ENCODE data around the gene BRIP1.
"Not testable (repeated sequence)": the region's sequence is repeated elsewhere in the genome, so short reads cannot be mapped to it uniquely, and the experiment has no call there.

Gene BRIP1

GRCh38 chr17:61862975-61863800, at the start of gene BRIP1:
TSS of gene BRIP1 (minus strand) at chr17:61863528. CDS start at chr17:61861539, 1,989 bp downstream.
- peak; percentile 90 for DNase-seq

DNA sequence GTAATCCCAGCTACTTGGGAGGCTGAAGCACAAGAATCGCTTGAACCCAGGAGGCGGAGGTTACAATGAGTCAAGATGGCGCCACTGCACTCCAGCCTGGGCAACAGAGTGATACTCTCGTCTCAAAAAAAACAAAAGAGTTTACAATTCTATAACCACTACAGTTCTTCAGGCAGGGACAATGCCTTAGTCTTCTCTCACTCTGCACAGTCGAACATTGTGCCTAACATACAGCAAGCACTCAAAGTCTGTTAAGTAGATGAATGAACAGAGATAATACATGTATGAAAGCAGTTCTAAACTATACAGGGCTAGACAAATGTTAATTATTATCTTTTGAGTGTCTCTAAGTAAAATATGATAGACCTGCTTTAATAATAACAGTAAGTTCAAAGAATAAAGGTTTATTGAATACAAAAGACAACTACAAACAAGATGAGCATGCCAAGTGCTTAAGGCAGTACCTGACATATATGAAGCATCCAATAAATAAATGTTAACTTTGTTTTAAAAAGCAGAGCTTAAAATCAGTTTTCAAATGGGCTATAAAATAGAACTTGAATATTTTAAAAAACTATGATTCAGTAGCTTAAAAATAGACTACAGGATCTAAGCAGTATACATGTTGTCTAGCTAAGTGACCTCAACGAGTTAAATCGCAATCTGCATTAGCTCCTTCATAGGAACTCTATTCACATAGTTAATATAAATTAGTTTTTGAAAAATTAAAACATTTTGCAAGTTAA, 45.1 kb upstream of the BRIP1 start:
- no peak for DNase-seq

DNA sequence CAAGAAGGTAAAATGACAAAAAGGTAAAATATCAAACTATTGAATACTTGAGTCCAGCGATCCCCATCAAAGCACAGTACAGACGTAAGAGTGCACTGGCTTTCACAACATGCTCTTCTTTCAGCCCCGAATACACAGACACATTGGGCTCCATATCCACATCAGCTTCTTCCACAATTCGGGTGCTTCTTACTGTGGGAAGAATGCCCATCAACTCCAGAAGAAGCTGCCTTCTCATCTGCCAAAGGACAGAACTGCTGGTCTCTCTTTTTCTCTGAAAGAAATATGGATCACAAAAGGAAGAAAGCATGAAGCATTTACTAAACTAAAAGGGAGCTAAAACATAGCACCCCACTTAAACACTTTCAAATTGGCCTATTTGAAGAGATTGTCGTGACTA, 44.0 kb upstream of the BRIP1 start:
- DNase-seq, result no peak

- DNase-seq, result peak; percentile 68
Measured at GRCh38 chr17:61904094-61904710, 40.9 kb upstream of the BRIP1 start.

- no peak for DNase-seq
Measured at GRCh38 chr17:61903251-61903650, 39.9 kb upstream of the BRIP1 start.

DNA sequence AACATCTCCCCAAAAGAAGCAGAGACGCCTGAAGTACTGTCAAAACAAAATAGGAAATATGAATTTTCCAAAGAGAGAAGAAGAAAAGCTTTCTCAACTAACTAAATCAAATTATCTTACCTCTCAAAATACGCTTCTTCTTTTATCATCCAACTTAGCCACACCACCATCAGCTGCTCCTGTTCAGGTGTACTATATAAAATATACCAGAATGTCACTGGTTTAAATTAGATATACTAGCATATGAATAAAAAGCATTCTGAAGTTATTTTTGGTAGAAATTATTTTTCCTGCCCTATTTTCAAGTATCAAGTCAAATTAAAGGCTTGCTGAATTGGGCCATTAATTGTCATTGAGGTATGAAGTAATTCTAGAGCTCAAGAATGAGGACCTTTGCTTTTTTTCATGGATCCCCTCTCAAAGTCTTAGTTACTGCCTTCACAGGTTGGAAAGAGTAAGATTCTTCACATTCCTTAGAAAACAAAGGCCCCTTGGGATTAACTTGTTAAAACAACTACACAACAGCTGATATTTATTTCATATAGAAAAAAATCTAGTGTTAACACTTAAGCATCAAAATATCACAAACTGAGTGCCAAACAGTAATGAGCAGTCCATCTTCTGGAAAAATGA, 34.3 kb upstream of the BRIP1 start:
- DNase-seq, result no peak

DNA sequence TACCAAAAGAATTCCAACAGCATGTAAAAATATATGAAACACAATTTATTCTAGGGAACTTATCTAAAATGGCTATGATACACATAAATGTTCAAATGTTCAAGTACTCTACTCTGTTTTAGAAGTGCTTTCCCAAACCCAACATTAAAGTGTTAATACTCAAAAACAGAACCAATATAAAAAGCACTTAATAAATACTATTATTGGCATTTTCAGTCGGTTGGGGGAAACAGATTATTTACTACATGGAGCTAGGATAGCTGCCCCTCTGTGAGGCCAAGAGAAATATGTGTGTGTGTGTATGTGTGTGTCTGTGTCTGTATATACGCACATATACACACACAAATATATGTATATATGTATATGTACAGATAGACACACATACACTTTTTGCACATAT, 32.1 kb upstream of the BRIP1 start:
- DNase-seq, result no peak

DNA sequence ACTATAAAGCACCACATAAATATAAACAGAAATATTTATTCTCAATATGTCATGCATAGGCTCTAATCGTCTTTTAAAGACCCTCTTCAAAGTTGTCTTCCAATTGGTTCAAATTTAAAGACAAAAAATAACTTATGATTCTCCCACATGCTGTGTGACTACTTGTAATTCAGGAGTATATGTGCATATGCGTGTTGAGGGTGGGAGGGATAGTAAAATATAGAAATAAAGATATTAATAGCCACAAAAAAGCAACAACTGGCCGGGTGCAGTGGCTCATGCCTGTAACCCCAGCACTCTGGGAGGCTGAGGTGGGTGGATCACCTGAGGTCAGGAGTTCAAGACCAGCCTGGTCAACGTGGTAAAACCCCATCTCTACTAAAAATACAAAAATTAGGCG, 31.0 kb upstream of the BRIP1 start:
- DNase-seq, result not testable (repeated sequence)

DNA sequence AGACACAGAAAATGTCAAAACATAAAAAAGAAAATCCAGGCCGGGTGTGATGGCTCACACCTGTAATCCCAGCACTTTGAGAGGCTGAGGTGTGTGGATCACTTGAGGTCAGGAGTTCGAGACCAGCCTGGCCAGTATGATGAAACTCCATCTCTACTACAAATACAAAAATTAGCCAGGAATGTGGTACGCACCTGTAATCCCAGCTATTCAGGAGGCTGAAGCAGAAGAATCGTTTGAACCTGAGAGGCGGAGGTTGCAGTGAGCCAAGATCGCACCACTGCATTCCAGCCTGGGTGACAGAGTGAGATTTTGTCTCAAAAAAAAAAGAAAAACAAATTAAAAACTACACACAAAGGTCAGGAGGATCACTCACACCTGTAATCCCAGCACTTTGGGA, 24.4 kb upstream of the BRIP1 start:
- DNase-seq, result not testable (repeated sequence)

DNA sequence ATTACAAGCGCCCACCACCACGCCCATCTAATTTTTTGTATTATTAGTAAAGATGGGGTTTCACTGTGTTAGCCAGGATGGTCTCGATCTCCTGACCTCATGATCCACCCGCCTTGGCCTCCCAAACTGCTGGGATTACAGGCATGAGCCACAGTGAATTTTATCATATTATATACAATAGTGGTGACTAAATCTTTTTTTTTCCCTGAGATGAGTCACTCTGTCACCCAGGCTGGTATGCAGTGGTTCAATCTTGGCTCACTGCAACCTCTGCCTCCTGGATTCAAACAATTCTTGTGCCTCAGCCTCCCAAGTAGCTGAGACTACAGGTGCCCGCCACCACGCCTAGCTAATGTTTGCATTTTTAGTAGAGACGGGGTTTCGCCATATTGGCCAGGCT, 22.5 kb upstream of the BRIP1 start:
- DNase-seq, result not testable (repeated sequence)

- no peak for DNase-seq
Measured at GRCh38 chr17:61884864-61885263, 21.5 kb upstream of the BRIP1 start.

- DNase-seq, result no peak
Measured at GRCh38 chr17:61880589-61881102, 17.3 kb upstream of the BRIP1 start.

GRCh38 chr17:61878984-61879612, 15.8 kb upstream of the BRIP1 start:
- no peak for DNase-seq

- no peak for DNase-seq
Measured at GRCh38 chr17:61878520-61878919, 15.2 kb upstream of the BRIP1 start.

GRCh38 chr17:61877837-61878236, 14.5 kb upstream of the BRIP1 start:
- no peak for DNase-seq

GRCh38 chr17:61875804-61876203, 12.5 kb upstream of the BRIP1 start:
- no peak for DNase-seq

- DNase-seq, result no peak
Measured at GRCh38 chr17:61875285-61875684, 12.0 kb upstream of the BRIP1 start.

DNA sequence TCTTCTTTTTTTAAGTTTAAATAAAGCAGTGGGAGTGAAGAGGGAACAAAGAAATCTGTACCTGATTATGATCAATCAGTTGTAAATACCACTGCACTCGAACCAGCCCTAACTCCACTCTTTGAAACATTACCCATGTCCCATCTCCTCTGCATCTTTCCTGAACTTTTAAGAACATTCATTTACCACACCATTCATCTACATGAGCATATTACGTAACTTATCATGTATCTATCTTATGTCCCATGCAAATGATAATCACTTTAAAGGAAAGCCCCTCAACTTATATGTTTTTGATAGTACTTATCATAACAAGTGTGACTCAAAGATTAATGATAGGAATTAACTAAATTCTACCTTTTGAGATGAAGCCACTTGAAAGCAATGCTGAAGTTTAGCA, 10.7 kb upstream of the BRIP1 start:
- no peak for DNase-seq

- DNase-seq, result no peak
Measured at GRCh38 chr17:61872099-61872498, 8.8 kb upstream of the BRIP1 start.

DNA sequence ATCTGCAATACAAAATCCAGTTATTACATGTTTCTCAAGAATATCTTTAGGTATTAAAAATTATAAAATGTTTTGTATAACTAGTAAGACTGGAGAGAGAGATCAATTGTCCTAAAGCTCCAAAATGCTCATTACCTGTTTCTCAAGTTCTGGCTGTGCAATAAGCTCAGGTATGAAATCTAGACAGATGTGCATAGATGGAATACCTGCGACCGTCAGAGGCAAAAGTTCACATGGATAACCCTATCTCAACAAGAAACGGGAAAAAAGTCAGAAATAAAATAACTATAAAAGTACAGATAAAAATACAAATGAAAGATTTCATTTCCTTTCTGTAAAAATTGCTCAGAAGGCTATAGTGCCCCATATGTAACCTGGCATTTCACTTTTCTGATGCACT, 5.8 kb upstream of the BRIP1 start:
- DNase-seq, result no peak

GRCh38 chr17:61868074-61868473, 4.7 kb upstream of the BRIP1 start:
- DNase-seq, result no peak

DNA sequence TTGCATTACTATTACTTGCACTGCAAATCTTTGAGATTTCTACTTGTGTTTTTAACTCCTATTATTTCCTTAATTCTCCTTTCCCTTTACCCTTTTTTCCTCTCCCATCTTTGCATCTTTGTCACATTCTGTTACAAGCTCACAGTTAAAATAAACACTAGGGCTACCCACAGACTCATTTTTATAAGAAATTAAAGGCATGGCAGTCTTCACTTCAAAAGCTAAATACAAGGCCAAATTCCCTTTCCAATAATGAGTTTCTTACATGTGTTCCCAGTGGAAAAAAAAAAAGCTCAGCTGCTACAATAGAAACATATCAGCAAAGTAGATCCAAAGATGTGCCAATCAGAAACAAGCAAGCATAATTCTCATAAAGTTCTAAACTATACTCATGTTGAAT, 3.7 kb upstream of the BRIP1 start:
- no peak for DNase-seq

DNA sequence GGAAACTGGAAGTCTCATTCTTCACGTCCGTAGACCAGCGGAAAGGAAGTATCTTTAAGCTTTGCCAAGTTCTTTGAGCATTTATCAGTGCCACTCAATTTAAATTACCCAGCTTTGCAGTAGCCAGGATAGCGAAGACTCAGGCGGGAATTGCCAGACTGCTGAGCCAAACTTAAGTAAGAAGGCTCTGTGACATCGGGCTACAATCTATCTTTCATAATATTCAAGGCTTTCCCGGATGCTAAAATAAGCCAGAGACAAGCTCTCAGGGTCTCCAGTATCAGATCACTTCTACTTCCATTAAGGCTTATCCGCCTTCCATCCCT, 436 bp upstream of the BRIP1 start:
- DNase-seq, result no peak

Measured in CD4-positive, alpha-beta T cell treated with Interleukin-21 for 1 hour (primary cell).